Testis (tissue), 2 donors: Measurements from ENCODE around the gene KLHDC7A.

ENCODE experiments used
- CTCF ChIP-seq, 3 experiments: fragments of 450-650 bp in 2 of 3; fragments of 200-600 bp in 1 of 3; sonication (generic) in 1 of 3; IDR thresholded peaks; one replicate each; pipeline ENCODE4 v1.5.1; 2016 to 2019; ENCODE audit warnings: antibody characterized with exemption in 3 of 3, mild to moderate bottlenecking in 2 of 3, moderate library complexity in 1 of 3
- POLR2A ChIP-seq: fragments of 450-650 bp; IDR thresholded peaks from one replicate; pipeline ENCODE4 v1.6.1; 2017; ENCODE audit warnings: antibody characterized with exemption, mild to moderate bottlenecking, moderate library complexity

GRCh38 chr1:18448889-18449288, 31.8 kb upstream of the KLHDC7A start:
- no peak for TF ChIP-seq CTCF (IDR thresholded peaks at IDR 0.05)
- no peak for TF ChIP-seq POLR2A
